Type B pancreatic cell (in vitro differentiated cells): Measurements from ENCODE around the gene EPM2A. TPM values are rescaled to one million over a fixed set of nuclear protein-coding genes. Genes with fewer than 3 reads are reported as not detected.
A peak's percentile ranks its signal among the peaks of the same experiment; 100 is the strongest.

Experiments
- DNase-seq: peaks from one replicate; pipeline ENCODE4 v3.0.0; 2021; ENCODE audit warnings: mixed read lengths; ENCODE audit not compliant: unreplicated experiment; ENCODE audit errors: extremely low spot score
- H3K27ac Mint-ChIP-seq: 2 replicates; pipeline ENCODE4 v1.8.0; 2021; ENCODE audit warnings: mild to moderate bottlenecking, mixed read lengths
- H3K27me3 Mint-ChIP-seq: 2 replicates; pipeline ENCODE4 v1.8.0; 2021; ENCODE audit warnings: mixed read lengths
- H3K36me3 Mint-ChIP-seq: 2 replicates; pipeline ENCODE4 v1.8.0; 2021; ENCODE audit warnings: mixed read lengths
- H3K4me1 Mint-ChIP-seq: one replicate; pipeline ENCODE4 v1.8.0; 2021; ENCODE audit warnings: mixed read lengths; ENCODE audit not compliant: unreplicated experiment
- H3K4me3 Mint-ChIP-seq: 2 replicates; pipeline ENCODE4 v1.8.0; 2021; ENCODE audit warnings: mild to moderate bottlenecking, mixed read lengths
- H3K9me3 Mint-ChIP-seq: 2 replicates; pipeline ENCODE4 v1.8.0; 2021; ENCODE audit warnings: mixed read lengths
- CTCF ChIP-seq: fragments of 200-600 bp; sonication (generic); conservative IDR thresholded peaks from 2 replicates; pipeline ENCODE4 v1.5.0; 2021; ENCODE audit warnings: antibody characterized with exemption, mild to moderate bottlenecking
- total RNA-seq: library from RNA; stranded (reverse); gene quantifications from 2 replicates; pipeline ENCODE4 v1.2.1, GENCODE V29; 2021; ENCODE audit warnings: low replicate concordance

EPM2A gene
- total RNA-seq, 1 donor from 2014 or later, result 7.5 TPM

GRCh38 chr6:145763742-145764141, 28.4 kb upstream of the EPM2A start:
- H3K9me3 Mint-ChIP-seq, result no peaks in the 10 kb centered on the region
- H3K36me3 Mint-ChIP-seq, result no peaks in the 10 kb centered on the region
- no peaks in the 10 kb centered on the region for H3K27me3 Mint-ChIP-seq
- H3K27ac Mint-ChIP-seq, result no peak overlapping the region
- no peak overlapping the region for H3K4me3 Mint-ChIP-seq
- TF ChIP-seq CTCF, result no peak
- no peaks in the 10 kb centered on the region for H3K4me1 Mint-ChIP-seq
- DNase-seq, result no peak

- no peaks in the 10 kb centered on the region for H3K27me3 Mint-ChIP-seq
- no peak overlapping the region for H3K4me3 Mint-ChIP-seq
- no peak for TF ChIP-seq CTCF
- DNase-seq, result no peak
- H3K27ac Mint-ChIP-seq, result no peak overlapping the region
- no peaks in the 10 kb centered on the region for H3K36me3 Mint-ChIP-seq
- H3K9me3 Mint-ChIP-seq, result no peaks in the 10 kb centered on the region
- H3K4me1 Mint-ChIP-seq, result no peaks in the 10 kb centered on the region
Observed at GRCh38 chr6:145761584-145761983, 26.3 kb upstream of the EPM2A start.

- H3K4me3 Mint-ChIP-seq, result no peak overlapping the region
- H3K4me1 Mint-ChIP-seq, result peaks cover 6% of the 10 kb centered on the region
- no peak for DNase-seq
- no peak overlapping the region for H3K27ac Mint-ChIP-seq
- no peaks in the 10 kb centered on the region for H3K27me3 Mint-ChIP-seq
- no peak for TF ChIP-seq CTCF
- H3K36me3 Mint-ChIP-seq, result peaks cover 5% of the 10 kb centered on the region
- peaks cover 7% of the 10 kb centered on the region for H3K9me3 Mint-ChIP-seq
Observed at GRCh38 chr6:145758113-145758512, 22.8 kb upstream of the EPM2A start.

GRCh38 chr6:145756170-145756662, 20.9 kb upstream of the EPM2A start:
- H3K9me3 Mint-ChIP-seq, result peaks cover 7% of the 10 kb centered on the region
- peak overlapping the region; percentile 61 for H3K27ac Mint-ChIP-seq

GRCh38 chr6:145755682-145756081, 20.4 kb upstream of the EPM2A start:
- Mint-ChIP-seq H3K27me3 (no peaks in the 10 kb centered on the region), H3K36me3 (peaks cover 5% of the 10 kb centered on the region), H3K4me3 (no peak overlapping the region), H3K4me1 (peaks cover 6% of the 10 kb centered on the region), H3K27ac (peak overlapping the region; percentile 61), H3K9me3 (peaks cover 7% of the 10 kb centered on the region)
- TF ChIP-seq CTCF, result no peak
- DNase-seq, result no peak

More at GRCh38 chr6:145756170-145756662, 20.9 kb upstream of the EPM2A start:
- TF ChIP-seq CTCF, result no peak
- Mint-ChIP-seq H3K36me3 (peaks cover 5% of the 10 kb centered on the region), H3K4me3 (no peak overlapping the region), H3K27me3 (no peaks in the 10 kb centered on the region), H3K4me1 (peaks cover 6% of the 10 kb centered on the region)
- no peak for DNase-seq

GRCh38 chr6:145752638-145753037, 17.3 kb upstream of the EPM2A start:
- Mint-ChIP-seq H3K27ac (no peak overlapping the region), H3K9me3 (peaks cover 16% of the 10 kb centered on the region), H3K4me3 (no peak overlapping the region), H3K4me1 (peaks cover 6% of the 10 kb centered on the region), H3K36me3 (peaks cover 5% of the 10 kb centered on the region), H3K27me3 (no peaks in the 10 kb centered on the region)
- no peak for DNase-seq
- TF ChIP-seq CTCF, result no peak
